ENCODE data around the gene BAIAP2.

Gene BAIAP2

DNA sequence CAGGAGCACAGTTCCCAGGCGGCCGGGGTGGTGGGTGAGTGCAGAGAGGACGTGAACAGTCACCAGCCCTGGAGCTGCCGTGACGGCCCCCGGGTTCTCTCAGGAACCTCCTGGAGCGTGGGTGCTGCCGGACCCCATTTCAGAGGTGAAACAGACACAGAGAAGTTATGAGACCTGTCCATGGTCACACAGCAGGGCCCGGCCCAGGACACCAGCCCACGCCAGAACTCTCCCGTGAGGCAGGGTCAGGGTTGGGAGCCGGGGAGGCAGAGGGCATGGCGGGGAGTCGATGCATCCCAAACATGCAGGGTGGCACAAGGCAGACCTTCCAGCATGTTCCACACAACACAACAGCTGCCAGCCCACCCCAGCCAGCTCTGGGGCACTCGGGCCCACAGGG is 126.6 kb downstream of the BAIAP2 start:
- no peak for DNase-seq (ENCODE audit: low read depth)

- DNase-seq (ENCODE audit: low read depth), result no peak
Observed at GRCh38 chr17:81161972-81162371, 127.0 kb downstream of the BAIAP2 start.

- DNase-seq (ENCODE audit: low read depth), result no peak
Observed at GRCh38 chr17:81162491-81162890, 127.5 kb downstream of the BAIAP2 start.

DNA sequence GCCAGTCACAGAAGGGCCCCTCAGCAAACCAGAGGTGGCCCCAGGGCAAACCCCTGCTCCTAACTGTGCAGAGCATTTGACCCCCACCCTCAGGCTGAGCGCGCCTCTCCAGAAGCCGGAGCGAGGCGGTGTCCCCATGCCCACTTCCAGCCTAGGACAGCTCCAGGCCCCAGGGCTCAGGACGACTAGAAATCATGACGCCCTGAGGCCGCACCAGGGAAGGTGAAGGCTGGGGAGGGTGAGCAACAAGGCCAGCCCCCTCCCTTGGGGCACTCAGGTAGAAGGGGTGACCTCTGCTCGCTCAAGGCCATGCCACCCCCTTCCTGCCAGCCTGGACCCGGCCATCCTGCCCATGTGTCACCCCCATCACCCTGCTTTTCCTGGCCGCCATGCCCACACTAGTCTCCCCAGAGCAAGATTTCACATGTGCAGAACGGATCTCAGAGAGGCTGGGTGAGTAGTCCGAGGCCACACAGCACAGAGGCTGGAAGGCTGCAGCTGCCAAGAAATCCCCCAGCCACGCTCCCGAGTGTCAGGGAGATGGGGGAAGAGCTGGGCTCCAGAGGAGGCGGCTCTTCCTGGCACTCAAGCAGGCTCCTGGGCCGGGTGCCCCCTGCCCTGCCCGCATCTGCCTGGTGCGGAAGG is 128.2 kb downstream of the BAIAP2 start:
- DNase-seq (ENCODE audit: low read depth), result no peak

DNA sequence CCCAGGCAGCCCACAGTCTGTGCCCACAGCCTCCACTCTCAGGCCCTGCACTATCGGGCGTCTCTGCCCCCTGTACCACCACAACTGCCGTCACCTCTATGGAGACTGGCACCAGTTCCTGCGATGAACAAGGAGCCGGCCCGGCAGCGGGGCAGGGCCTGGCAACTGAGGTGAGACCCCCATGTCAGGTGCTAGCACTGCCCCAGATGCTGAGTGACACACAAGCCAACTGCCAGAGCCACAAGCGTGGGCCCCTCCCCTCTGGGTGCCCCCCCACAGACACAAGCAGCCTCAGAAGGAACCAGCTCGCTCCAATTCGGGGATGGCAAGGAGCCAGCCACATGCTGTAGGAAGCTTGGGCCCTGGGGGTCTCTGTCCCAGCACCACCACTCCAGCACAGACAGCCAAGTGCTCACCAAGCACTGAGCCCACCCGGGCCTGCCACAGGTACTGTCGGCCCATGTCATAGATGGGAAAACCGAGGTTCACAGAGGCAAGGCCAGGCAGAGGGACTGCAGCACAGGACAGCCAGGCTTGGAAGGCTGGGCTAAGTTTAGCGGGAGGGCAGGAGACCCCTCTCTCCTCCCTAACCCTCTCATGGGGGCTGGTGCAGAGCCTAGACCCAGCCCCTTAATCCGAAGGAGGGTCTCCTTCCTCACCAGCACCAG is 128.9 kb downstream of the BAIAP2 start:
- no peak for DNase-seq (ENCODE audit: low read depth)

- DNase-seq (ENCODE audit: low read depth), result no peak
Observed at GRCh38 chr17:81164371-81165245, 129.7 kb downstream of the BAIAP2 start.

GRCh38 chr17:81165246-81166032 is 130.5 kb downstream of the BAIAP2 start, which contains the start of gene PVALEF:
Gene PVALEF, plus strand, starts transcription at chr17:81165507. Its CDS starts 15,720 bp downstream, at chr17:81181227.
- DNase-seq (ENCODE audit: low read depth), result no peak

GRCh38 chr17:81166033-81166492 is 131.1 kb downstream of the BAIAP2 start, which contains the start of gene AATK:
Gene AATK, minus strand, starts transcription at chr17:81166221. Its CDS starts 229 bp downstream, at chr17:81165992.
- DNase-seq (ENCODE audit: low read depth), result no peak
